ENCODE results near the gene LDHAL6B.

The LDHAL6B gene

GRCh38 chr15:59230531-59231055 lies 23.9 kb downstream of the LDHAL6B start:
- DNase-seq = no peak
- no peak overlapping the region for H3K4me3 ChIP-seq (ENCODE audit: low read depth, low read length)
- TF ChIP-seq CTCF (IDR thresholded peaks at IDR 0.05; ENCODE audit: low read depth, low read length, missing control alignments) = no peak
- no peak overlapping the region for H3K27ac ChIP-seq
- H3K27me3 ChIP-seq (replicated peaks) = no peaks in the 10 kb centered on the region
- H3K36me3 ChIP-seq (replicated peaks) = peaks cover 16% of the 10 kb centered on the region
- in situ Hi-C loops (cut with HindIII; ENCODE audit: low pct_ligation_motif_present, low sequenced_read_pairs) = no loop called here

- TF ChIP-seq CTCF (IDR thresholded peaks at IDR 0.05; ENCODE audit: low read depth, low read length, missing control alignments) = no peak
- H3K27me3 ChIP-seq (replicated peaks) = no peaks in the 10 kb centered on the region
- DNase-seq = peak; percentile 72
- in situ Hi-C loops (cut with HindIII; ENCODE audit: low pct_ligation_motif_present, low sequenced_read_pairs) = no loop called here
- peaks cover 3% of the 10 kb centered on the region for H3K36me3 ChIP-seq (replicated peaks)
- no peak overlapping the region for H3K4me3 ChIP-seq (ENCODE audit: low read depth, low read length)
- peak overlapping the region; percentile 65 for H3K27ac ChIP-seq
These were observed 25.8 kb downstream of the LDHAL6B start for GRCh38 chr15:59232476-59232875.

- no peak overlapping the region for H3K4me3 ChIP-seq (ENCODE audit: low read depth, low read length)
- H3K27ac ChIP-seq = no peak overlapping the region
- no peak for DNase-seq
- no peak for TF ChIP-seq CTCF (IDR thresholded peaks at IDR 0.05; ENCODE audit: low read depth, low read length, missing control alignments)
- in situ Hi-C loops (cut with HindIII; ENCODE audit: low pct_ligation_motif_present, low sequenced_read_pairs) = no loop called here
- H3K36me3 ChIP-seq (replicated peaks) = no peaks in the 10 kb centered on the region
- no peaks in the 10 kb centered on the region for H3K27me3 ChIP-seq (replicated peaks)
These were observed 29.8 kb downstream of the LDHAL6B start for GRCh38 chr15:59236394-59236793.

- in situ Hi-C loops (cut with HindIII; ENCODE audit: low pct_ligation_motif_present, low sequenced_read_pairs) = no loop called here
- H3K4me3 ChIP-seq (ENCODE audit: low read depth, low read length) = no peak overlapping the region
- H3K27ac ChIP-seq = peak overlapping the region; percentile 0
- DNase-seq = no peak
- no peak for TF ChIP-seq CTCF (IDR thresholded peaks at IDR 0.05; ENCODE audit: low read depth, low read length, missing control alignments)
- no peaks in the 10 kb centered on the region for H3K27me3 ChIP-seq (replicated peaks)
- peaks cover 1% of the 10 kb centered on the region for H3K36me3 ChIP-seq (replicated peaks)
These were observed 30.6 kb downstream of the LDHAL6B start for GRCh38 chr15:59237119-59237855.

- no peak for TF ChIP-seq CTCF (IDR thresholded peaks at IDR 0.05; ENCODE audit: low read depth, low read length, missing control alignments)
- in situ Hi-C loops (cut with HindIII; ENCODE audit: low pct_ligation_motif_present, low sequenced_read_pairs) = no loop called here
- Histone ChIP-seq H3K36me3 (replicated peaks) (peaks cover 3% of the 10 kb centered on the region), H3K27me3 (replicated peaks) (no peaks in the 10 kb centered on the region), H3K27ac (no peak overlapping the region), H3K4me3 (ENCODE audit: low read depth, low read length) (no peak overlapping the region)
- peak; percentile 24 for DNase-seq
These were observed 31.3 kb downstream of the LDHAL6B start for GRCh38 chr15:59237924-59238331.
